ENCODE measurements around the gene SET. TPM values are rescaled to one million over a fixed set of nuclear protein-coding genes. Genes with fewer than 3 reads are reported as not detected.

The SET gene
- polyA plus RNA-seq, 6 donors from 2014 or later = 186 to 306 (median 222) TPM

- DNase-seq (no peak), ATAC-seq (ENCODE audit: low read depth in 2 of 2) (no peak)
- Mint-ChIP-seq H3K27me3 (no peaks in the 10 kb centered on the region), H3K36me3 (peaks cover 0 to 12% of the 10 kb centered on the region in 2 donors), H3K27ac (peak overlapping the region in 1 of 6 donors; percentile 3), H3K9me3 (no peaks in the 10 kb centered on the region), H3K4me1 (peaks cover 0 to 13% (median 2%) of the 10 kb centered on the region in 3 donors), H3K4me3 (no peak overlapping the region)
These were observed 46.4 kb downstream of the SET start for GRCh38 chr9:128735373-128735772.

- Mint-ChIP-seq H3K27ac (no peak overlapping the region), H3K36me3 (peaks cover 0 to 8% of the 10 kb centered on the region in 2 donors), H3K4me3 (no peak overlapping the region), H3K9me3 (no peaks in the 10 kb centered on the region), H3K27me3 (no peaks in the 10 kb centered on the region), H3K4me1 (peaks cover 0 to 5% (median 0%) of the 10 kb centered on the region in 3 donors)
- ATAC-seq (ENCODE audit: low read depth in 2 of 2) (no peak), DNase-seq (no peak)
These were observed 53.4 kb downstream of the SET start for GRCh38 chr9:128742401-128742800.

GRCh38 chr9:128743421-128743820 is 54.4 kb downstream of the SET start:
- DNase-seq (no peak), ATAC-seq (ENCODE audit: low read depth in 2 of 2) (no peak)
- Mint-ChIP-seq H3K27ac (no peak overlapping the region), H3K4me1 (peaks cover 0 to 5% (median 0%) of the 10 kb centered on the region in 3 donors), H3K4me3 (peak overlapping the region in 2 of 8 donors; percentile 12 to 22), H3K36me3 (peaks cover 0 to 7% of the 10 kb centered on the region in 2 donors), H3K9me3 (no peaks in the 10 kb centered on the region), H3K27me3 (no peaks in the 10 kb centered on the region)

Other genes starting within 250 kb of the SET start
- 10 to 100 TPM; 11.2 to 29.9 (median 18.4) TPM for gene ODF2, start 233.2 kb upstream of the SET start, polyA plus RNA-seq (ENCODE audit: low read depth in 6 of 6)
- 10 to 100 TPM; 18.8 to 34.3 (median 28.5) TPM for gene GLE1, start 184.5 kb upstream of the SET start, polyA plus RNA-seq (ENCODE audit: low read depth in 6 of 6)
- 10 to 100 TPM in 5 of 6 donors, 1 to 10 TPM in 1; 2.3 to 72.4 (median 31.4) TPM for gene SPTAN1, start 136.6 kb upstream of the SET start, polyA plus RNA-seq (ENCODE audit: low read depth in 6 of 6)
- gene DYNC2I2, start 32.4 kb upstream of the SET start, polyA plus RNA-seq (ENCODE audit: low read depth in 6 of 6) = 10 to 100 TPM; 36.8 to 76.4 (median 49.7) TPM
- gene PKN3, start 13.3 kb downstream of the SET start, polyA plus RNA-seq (ENCODE audit: low read depth in 6 of 6) = under 1 TPM in 5 of 6 donors, not detected in 1; 0.12 to 0.92 (median 0.50) TPM
- gene ZDHHC12, start 34.9 kb downstream of the SET start, polyA plus RNA-seq (ENCODE audit: low read depth in 6 of 6) = 10 to 100 TPM; 17.9 to 47.6 (median 43.2) TPM
- 10 to 100 TPM; 30.9 to 43.1 (median 33.0) TPM for gene ZER1, start 82.7 kb downstream of the SET start, polyA plus RNA-seq (ENCODE audit: low read depth in 6 of 6)
- 10 to 100 TPM; 23.8 to 39.7 (median 25.6) TPM for gene TBC1D13, start 98.0 kb downstream of the SET start, polyA plus RNA-seq (ENCODE audit: low read depth in 6 of 6)
- gene ENDOG, start 129.3 kb downstream of the SET start, polyA plus RNA-seq (ENCODE audit: low read depth in 6 of 6) = 10 to 100 TPM in 4 of 6 donors, 1 to 10 TPM in 2; 5.0 to 17.8 (median 14.7) TPM
- 10 to 100 TPM; 38.6 to 60.4 (median 52.5) TPM for gene SPOUT1, start 140.6 kb downstream of the SET start, polyA plus RNA-seq (ENCODE audit: low read depth in 6 of 6)
- gene KYAT1, start 192.7 kb downstream of the SET start, polyA plus RNA-seq (ENCODE audit: low read depth in 6 of 6) = 1 to 10 TPM; 7.0 to 9.7 (median 8.5) TPM
- gene LRRC8A, start 192.9 kb downstream of the SET start, polyA plus RNA-seq (ENCODE audit: low read depth in 6 of 6) = 10 to 100 TPM in 5 of 6 donors, 1 to 10 TPM in 1; 8.7 to 25.5 (median 14.6) TPM
- under 1 TPM in 2 of 6 donors, not detected in 4; 0.34 to 0.39 TPM for gene PHYHD1, start 231.8 kb downstream of the SET start, polyA plus RNA-seq (ENCODE audit: low read depth in 6 of 6)

Data from naive B cell (primary cell).